ENCODE data around the gene MPDU1. TPM values are rescaled to one million over a fixed set of nuclear protein-coding genes. Genes with fewer than 3 reads are reported as not detected.
"Not testable (repeated sequence)": the region's sequence is repeated elsewhere in the genome, so short reads cannot be mapped to it uniquely, and the experiment has no call there.

MPDU1 gene
- total RNA-seq, 1 donor from 2014 or later, result 83.7 TPM

DNA sequence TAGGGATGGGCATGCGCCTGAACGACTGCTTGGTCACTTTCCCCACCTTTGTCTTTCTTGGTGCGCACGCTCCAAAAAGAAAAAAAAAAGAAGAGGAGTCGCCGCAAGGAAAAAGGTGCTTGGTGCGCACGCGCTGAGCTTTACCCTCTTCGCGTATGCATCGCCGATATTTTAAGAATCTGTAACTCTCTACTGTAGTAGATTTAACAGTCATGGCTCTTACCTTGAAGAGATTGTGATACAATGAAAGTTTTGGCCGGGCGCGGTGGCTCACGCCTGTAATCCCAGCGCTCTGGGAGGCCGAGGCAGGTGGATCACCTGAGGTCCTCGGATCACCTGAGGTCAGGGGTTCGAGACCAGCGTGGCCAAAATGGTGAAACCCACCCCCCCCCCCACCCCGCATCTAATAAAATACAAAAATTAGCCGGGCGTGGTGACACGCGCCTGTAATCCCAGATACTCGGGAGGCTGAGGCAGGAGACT is 31.7 kb downstream of the MPDU1 start:
- Mint-ChIP-seq H3K9me3 (no peaks in the 10 kb centered on the region), H3K4me3 (peak overlapping the region; percentile 95), H3K36me3 (ENCODE audit: low read depth) (no peaks in the 10 kb centered on the region), H3K27me3 (ENCODE audit: low read depth) (peaks cover 2% of the 10 kb centered on the region), H3K27ac (ENCODE audit: unreplicated experiment) (peak overlapping the region; percentile 84), H3K4me1 (peaks cover 39% of the 10 kb centered on the region)
- no peak for DNase-seq (ENCODE audit: low read depth, low spot score)
- TF ChIP-seq, protein P1, sequence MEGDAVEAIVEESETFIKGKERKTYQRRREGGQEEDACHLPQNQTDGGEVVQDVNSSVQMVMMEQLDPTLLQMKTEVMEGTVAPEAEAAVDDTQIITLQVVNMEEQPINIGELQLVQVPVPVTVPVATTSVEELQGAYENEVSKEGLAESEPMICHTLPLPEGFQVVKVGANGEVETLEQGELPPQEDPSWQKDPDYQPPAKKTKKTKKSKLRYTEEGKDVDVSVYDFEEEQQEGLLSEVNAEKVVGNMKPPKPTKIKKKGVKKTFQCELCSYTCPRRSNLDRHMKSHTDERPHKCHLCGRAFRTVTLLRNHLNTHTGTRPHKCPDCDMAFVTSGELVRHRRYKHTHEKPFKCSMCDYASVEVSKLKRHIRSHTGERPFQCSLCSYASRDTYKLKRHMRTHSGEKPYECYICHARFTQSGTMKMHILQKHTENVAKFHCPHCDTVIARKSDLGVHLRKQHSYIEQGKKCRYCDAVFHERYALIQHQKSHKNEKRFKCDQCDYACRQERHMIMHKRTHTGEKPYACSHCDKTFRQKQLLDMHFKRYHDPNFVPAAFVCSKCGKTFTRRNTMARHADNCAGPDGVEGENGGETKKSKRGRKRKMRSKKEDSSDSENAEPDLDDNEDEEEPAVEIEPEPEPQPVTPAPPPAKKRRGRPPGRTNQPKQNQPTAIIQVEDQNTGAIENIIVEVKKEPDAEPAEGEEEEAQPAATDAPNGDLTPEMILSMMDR (conservative IDR thresholded peaks at IDR 0.05), result no peak

DNA sequence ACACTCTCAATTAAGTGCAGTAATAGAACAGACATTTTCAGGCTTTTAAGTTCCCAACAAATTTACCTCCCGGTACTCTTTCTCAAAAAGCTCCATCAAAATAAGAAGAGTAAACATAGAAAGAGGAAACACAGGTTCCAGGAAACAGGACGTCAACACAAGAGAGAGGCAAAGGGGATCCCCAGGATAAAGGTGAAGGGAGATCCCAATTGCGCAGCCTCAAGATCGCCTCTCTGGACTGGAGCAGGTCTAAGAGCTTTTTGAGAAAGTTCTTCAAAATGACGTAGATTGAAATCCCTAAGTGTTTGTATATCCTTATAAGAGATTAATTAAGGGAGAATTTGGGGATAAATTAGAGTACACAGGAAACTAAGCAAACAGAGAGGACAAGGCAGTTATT is 35.0 kb downstream of the MPDU1 start:
- peak overlapping the region; percentile 9 for H3K4me3 Mint-ChIP-seq
- DNase-seq (ENCODE audit: low read depth, low spot score), result no peak
- H3K4me1 Mint-ChIP-seq, result peaks cover 10% of the 10 kb centered on the region
- H3K27ac Mint-ChIP-seq (ENCODE audit: unreplicated experiment), result no peak overlapping the region
- H3K9me3 Mint-ChIP-seq, result no peaks in the 10 kb centered on the region
- TF ChIP-seq, protein P1 (conservative IDR thresholded peaks at IDR 0.05), result no peak
- H3K27me3 Mint-ChIP-seq (ENCODE audit: low read depth), result peaks cover 2% of the 10 kb centered on the region
- no peaks in the 10 kb centered on the region for H3K36me3 Mint-ChIP-seq (ENCODE audit: low read depth)

DNA sequence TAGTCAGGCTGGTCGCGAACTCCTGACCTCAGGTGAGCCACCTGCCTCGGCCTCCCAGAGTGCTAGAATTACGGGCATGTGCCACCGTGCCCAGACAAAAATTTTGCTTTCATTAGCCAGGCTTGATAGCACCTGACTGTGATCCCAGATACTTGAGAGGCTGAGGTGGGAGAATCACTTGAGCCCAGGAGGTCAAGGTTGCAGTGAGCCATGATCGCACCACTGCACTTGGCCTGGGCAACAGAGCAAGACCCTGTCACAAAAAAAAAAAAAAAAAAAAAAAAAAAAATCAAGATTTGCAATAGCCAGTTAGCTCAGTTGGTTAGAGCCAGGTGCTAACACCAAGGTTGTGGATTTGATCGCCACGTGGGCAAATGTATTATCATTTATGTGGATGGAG is 37.2 kb downstream of the MPDU1 start:
- DNase-seq (ENCODE audit: low read depth, low spot score), result no peak
- Mint-ChIP-seq H3K27me3 (ENCODE audit: low read depth) (no peaks in the 10 kb centered on the region), H3K9me3 (no peaks in the 10 kb centered on the region), H3K27ac (ENCODE audit: unreplicated experiment) (no peak overlapping the region), H3K4me1 (no peaks in the 10 kb centered on the region), H3K4me3 (no peak overlapping the region), H3K36me3 (ENCODE audit: low read depth) (no peaks in the 10 kb centered on the region)
- TF ChIP-seq, protein P1 (conservative IDR thresholded peaks at IDR 0.05), result no peak

DNA sequence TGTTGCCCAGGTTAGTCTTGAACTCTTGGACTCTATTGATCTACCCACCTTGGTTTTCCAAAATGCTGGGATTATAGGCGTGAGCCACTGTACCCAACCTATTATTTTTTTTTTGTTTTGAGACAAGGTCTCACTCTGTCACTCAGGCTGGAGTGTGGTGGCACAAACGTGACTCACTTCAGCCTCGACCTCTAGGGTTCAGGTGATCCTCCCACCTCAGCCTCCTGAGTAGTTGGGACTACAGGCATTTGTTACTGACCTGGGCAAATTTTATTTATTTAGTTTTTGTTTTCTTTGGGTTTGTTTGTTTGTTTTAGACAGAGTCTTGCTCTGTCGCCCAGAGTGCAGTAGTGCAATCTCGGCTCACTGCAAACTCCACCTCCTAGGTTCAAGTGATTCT is 40.0 kb downstream of the MPDU1 start:
- no peaks in the 10 kb centered on the region for H3K9me3 Mint-ChIP-seq
- no peak for DNase-seq (ENCODE audit: low read depth, low spot score)
- no peak overlapping the region for H3K27ac Mint-ChIP-seq (ENCODE audit: unreplicated experiment)
- H3K4me1 Mint-ChIP-seq, result peaks cover 18% of the 10 kb centered on the region
- peaks cover 3% of the 10 kb centered on the region for H3K36me3 Mint-ChIP-seq (ENCODE audit: low read depth)
- no peak overlapping the region for H3K4me3 Mint-ChIP-seq
- TF ChIP-seq, protein P1 (conservative IDR thresholded peaks at IDR 0.05), result no peak
- no peaks in the 10 kb centered on the region for H3K27me3 Mint-ChIP-seq (ENCODE audit: low read depth)

DNA sequence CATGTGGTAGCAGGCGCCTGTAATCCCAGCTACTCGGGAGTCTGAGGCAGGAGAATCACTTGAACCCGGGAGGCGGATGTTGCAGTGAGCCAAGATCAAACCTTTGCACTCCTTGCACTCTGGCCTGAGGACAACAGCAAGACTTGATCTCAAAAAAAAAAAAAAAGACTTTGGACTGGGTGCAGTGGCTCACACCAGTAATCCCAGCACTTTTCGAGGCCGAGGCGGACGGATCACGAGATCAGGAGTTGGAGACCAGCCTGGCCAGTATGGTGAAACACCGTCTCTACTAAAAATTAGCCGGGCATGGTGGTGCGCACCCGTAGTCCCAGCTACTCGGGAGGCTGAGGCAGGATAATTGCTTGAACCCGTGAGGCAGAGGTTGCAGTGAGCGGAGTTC is 42.1 kb downstream of the MPDU1 start:
- not testable (repeated sequence) for H3K36me3 Mint-ChIP-seq (ENCODE audit: low read depth); H3K9me3 Mint-ChIP-seq; H3K27me3 Mint-ChIP-seq (ENCODE audit: low read depth); DNase-seq (ENCODE audit: low read depth, low spot score); H3K27ac Mint-ChIP-seq (ENCODE audit: unreplicated experiment)
- H3K4me3 Mint-ChIP-seq, result peak overlapping the region; percentile 90
- peaks cover 30% of the 10 kb centered on the region for H3K4me1 Mint-ChIP-seq

DNA sequence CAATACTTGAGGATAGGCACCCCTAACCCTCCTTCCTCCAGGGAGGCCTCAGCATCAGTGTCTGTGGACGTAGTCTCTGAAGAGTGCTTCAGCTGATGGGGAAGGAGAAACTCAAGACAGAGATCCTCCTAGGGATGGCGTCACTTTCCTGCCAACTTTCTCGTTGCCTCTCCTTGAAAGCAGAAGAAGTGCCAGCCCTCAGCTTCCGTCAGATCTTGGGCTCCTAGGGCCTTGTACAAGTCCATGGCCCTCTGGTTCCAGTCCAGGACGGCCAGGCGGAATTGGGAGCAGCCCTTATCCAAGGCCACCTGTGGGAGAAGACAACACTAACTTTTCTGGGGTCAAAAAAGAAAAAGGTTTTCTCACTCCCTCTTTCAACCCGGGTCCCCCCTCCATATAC is 42.7 kb downstream of the MPDU1 start:
- Mint-ChIP-seq H3K4me1 (peaks cover 30% of the 10 kb centered on the region), H3K4me3 (peak overlapping the region; percentile 90), H3K27me3 (ENCODE audit: low read depth) (no peaks in the 10 kb centered on the region), H3K27ac (ENCODE audit: unreplicated experiment) (no peak overlapping the region), H3K9me3 (no peaks in the 10 kb centered on the region), H3K36me3 (ENCODE audit: low read depth) (peaks cover 3% of the 10 kb centered on the region)
- TF ChIP-seq, protein P1 (conservative IDR thresholded peaks at IDR 0.05), result no peak
- DNase-seq (ENCODE audit: low read depth, low spot score), result no peak

Data from neural crest cell (in vitro differentiated cells).